GM20431 (cell line): Measurements from ENCODE around the gene AOPEP.
"Not testable (repeated sequence)": the region's sequence is repeated elsewhere in the genome, so short reads cannot be mapped to it uniquely, and the experiment has no call there.

Experiments
- in situ Hi-C: fragments of 300-500 bp; cut with MseI, MboI; formaldehyde crosslinking; loops from one replicate; pipeline ENCODE4 v1.15.0; 2020; ENCODE audit warnings: low sequenced_read_pairs; ENCODE audit not compliant: unreplicated experiment

AOPEP gene

DNA sequence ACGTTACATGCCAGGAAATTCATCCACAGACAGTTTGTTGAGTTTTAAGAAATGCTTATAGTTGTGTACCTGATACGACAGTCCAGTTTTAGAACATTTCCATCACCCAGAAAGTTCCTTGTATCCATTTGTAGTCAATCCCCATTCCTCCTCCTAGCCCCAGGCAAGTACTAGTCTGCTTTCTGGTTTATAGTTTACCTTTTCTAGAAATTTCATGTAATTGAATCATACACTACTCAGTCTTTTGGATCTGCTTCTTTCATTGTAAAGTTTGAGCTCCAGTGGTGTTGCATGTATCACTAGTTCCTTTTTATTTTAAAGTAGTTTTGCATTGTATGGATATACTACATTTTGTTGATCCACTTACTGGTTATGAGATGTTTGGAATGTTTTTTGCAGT, 291.2 kb downstream of the AOPEP start:
- in situ Hi-C loops = no loop called here

DNA sequence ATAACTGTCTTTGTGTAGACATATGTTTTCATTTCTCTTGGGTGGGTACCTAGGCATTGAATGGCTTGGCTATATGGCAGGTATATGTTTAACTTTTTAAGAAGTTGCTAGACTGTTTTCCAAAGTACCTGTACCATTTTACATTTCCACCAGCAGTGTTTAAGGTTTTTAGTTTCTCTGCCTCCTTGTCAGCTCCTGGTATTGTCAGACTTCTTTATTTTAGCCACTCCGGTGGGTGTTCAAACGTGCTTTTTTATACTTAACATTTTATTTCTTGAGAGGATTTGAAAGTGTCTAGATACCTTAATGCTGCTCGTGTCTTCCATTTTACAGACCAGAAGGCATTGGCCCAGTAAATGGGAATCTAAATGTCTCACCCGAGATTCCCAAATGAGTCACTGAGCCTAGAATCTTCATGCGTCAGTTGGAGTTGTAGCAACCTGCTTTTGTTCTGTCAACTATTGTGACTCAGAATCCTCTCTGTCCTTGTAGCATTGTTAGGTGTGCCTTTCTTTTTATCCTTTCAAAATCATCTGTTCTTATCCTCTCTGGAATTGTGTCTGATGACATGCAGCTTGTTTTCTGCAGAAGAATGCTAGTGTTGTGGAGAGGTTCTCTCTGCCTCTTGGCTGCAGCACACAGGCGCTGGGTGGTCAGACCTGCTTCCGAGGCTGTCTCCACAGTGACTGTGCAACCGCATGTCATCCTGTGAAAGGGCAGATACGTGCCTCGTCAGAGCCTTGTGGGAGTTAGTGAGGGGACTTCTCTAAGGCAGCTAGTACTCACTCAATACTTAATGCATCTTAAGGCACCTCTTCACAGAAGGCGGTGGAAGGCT, 291.8 kb downstream of the AOPEP start:
- in situ Hi-C loops = no loop called here

- in situ Hi-C loops = not testable (repeated sequence)
Observed at GRCh38 chr9:95020644-95021043, 294.1 kb downstream of the AOPEP start.

GRCh38 chr9:95021166-95021886, 294.8 kb downstream of the AOPEP start:
- in situ Hi-C loops = no loop called here

GRCh38 chr9:95022657-95023056, 296.2 kb downstream of the AOPEP start:
- in situ Hi-C loops = no loop called here

DNA sequence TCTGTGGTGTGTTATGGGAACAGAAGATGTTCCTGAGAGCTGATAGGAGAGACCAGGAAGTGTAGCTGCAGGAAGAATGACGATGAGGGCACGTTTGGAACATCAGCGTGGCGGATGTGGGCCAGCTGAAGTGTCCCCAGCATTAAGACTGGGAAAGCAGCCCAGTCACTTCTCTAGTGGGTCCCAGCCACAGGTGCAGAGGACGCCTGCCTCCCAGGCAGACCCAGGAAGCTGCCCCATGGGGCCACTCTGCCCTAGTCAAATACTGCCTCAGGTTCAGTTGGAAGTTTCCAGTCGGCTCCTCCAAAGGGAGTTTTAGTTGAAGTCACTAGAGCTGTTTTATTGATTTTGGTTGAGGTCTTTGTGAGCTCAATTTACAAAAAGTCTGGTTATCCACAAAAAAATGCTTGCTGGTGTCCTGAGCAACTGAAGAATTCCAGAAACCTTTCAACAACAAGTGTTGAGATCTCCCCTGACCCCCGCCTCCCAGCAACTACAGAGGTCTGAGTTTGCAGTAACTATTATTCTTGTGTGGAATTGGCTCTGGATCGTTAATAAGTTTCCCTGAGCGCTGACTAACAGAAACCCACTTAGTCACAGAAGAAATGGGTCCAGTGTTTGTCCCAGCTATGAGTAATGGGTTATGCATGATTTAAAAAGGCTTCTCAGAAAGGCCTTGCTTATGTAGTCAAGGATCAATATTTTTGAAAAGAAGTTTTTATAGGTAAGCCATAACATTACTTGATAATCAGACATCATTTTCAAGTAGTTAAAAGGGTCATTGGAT, 296.9 kb downstream of the AOPEP start:
- in situ Hi-C loops = no loop called here

GRCh38 chr9:95024097-95024671, 297.7 kb downstream of the AOPEP start:
- in situ Hi-C loops = no loop called here

DNA sequence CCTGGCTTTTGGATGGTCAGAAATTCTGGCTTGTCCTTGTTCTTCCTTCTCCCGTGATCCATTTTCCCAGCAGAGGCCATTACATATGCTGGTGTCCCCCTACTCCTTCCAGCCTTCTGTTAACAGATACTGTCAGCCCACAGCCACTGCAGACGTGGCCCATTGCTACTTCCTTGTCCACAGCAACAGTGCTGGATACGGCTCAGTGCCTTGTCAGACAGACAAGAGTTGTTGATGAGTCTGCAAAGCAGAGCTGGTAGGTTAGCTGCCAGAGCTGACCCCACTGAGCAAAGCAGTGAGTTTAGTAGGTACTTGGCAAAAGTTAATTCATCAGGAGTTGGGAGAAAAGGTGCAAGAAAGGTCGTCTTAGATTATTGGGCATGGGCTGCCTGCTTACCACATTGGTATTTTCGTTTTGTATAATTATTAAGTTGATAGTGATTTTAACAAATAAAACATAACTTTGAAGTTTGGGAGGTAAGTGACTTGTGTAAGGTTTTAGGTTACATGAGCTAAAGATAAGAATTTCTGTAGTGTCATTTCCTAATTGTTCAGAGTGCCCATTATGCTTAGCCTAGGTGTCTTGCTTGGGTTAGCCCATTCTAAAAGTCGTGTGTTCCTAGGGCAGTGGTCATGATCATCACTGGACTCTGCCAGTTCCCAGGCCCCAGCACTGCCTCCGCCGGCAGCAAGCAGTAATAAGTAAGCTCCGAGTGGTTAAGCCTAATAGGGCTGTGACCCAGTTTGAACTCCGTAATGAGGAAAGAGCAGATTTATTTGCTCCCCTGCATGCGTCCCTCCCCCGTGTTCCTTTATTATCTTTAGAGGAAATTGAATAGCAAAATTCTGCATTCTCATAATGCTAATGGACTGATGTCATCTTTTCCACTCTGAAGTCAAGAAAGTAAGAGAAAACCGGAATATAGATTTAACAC, 299.0 kb downstream of the AOPEP start:
- in situ Hi-C loops = no loop called here

DNA sequence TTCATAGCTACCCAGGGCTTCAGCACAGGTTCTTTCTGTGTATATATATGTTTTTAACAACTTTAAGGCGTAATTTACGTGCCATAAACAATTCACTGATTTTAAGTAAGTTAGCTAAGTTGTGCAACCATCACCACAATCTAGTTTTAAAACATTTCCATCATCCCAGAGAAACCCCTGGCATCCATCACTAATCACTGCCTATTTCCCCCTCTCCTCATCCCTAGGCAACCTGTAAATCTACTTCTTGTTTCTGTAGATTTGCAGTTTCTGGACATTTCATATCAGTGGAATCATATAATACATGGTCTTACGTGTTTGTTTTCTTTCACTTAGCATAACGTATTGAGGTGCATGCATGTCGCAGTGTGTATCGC, 299.6 kb downstream of the AOPEP start:
- in situ Hi-C loops = no loop called here

DNA sequence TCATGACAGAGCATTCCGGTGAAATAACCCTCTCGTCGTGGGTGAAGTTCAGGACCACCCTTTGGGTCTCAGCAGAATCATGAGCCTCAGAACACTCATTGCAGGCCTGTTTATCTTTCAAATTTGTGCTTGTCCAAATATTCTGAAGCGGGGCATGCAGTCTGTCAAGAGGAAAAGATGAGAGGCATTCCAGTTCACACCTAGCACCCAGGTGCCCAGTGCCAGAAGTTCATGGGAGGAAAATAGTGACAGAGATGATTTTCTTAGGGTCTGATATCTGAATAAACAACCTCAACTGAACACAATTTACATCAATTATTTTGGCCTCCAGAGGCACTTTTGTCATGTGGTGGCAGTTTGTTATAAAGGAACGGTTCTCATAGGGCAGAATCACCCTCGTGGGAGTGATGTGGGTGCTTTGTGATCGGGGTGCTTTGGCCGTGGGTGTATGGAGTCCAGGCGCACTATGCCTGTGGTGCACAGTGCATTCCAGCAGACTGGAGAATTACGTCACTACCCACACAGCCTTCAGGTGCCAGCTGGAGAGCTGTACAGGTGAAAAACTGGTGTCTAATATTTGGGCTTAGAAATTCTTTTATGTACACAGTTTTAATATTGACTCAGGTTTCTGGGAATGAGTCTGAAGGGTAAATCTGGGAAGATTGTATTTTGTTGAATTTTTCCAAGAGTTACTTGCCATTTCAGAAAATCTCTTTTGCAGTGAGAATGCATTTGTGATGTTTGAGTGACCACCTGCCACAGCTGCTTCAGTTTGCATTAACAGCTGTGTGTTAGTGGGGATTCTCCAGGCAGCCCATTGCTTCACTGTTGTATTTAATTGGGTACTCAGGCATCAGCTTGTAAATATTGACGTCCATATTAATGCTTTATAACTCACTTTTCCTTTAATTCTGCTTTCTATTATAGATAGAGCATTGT, 301.7 kb downstream of the AOPEP start:
- in situ Hi-C loops = no loop called here

DNA sequence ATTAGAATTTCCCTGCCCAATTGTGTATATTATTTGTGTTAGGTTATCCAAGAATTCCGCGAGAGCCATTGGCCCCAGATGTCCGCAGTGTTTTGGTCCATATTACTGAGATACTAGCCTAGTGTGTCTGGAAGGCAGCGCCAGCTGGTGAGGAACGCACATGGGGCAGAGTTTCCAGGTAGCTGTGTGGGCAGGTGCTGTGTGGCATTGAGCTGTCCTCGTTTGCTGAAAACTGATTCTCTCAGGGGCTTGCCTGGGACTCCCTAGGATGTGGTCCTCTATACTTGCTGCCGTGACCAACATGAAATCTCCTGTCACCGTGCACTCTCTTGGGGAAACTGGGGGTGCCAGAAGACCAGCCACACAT, 302.3 kb downstream of the AOPEP start:
- in situ Hi-C loops = no loop called here

DNA sequence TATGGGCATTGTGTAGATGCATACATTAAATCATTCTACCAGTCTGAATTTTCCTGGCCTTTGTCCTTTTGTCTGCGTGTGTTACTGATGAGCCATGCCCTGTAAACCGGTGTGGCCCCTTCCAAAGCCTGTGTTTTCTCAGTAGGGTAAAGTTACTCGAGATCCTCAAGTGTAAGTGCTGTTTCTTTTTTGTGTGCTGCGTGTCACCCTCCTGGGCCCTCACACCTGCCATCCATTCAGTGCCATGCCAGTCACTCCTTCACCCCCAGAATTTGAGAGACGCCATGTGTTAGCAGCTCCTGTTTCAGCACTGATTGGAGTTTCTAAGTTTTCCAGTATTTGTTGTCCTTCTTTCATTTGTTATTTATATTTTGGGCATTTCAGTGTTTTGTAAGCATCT, 302.8 kb downstream of the AOPEP start:
- in situ Hi-C loops = no loop called here

DNA sequence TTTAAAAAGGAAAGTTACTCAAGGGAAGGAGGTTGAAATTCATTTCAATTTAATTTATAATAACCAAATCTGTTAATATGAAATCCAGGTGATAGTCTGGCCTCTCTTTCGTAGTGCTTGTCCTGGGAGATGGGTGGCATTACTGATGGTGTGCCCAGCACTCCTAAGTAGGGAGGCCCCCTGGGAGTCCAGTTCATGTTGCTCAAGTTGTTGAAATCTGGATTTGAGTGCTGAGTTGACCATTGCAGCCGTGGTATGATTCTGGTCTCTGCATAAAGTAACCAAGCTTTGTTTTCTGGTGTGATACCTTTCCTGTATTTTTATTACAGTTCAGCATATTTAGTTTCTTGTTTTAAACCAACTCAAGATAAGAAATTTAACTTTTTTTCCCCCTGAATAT, 303.2 kb downstream of the AOPEP start:
- in situ Hi-C loops = no loop called here

DNA sequence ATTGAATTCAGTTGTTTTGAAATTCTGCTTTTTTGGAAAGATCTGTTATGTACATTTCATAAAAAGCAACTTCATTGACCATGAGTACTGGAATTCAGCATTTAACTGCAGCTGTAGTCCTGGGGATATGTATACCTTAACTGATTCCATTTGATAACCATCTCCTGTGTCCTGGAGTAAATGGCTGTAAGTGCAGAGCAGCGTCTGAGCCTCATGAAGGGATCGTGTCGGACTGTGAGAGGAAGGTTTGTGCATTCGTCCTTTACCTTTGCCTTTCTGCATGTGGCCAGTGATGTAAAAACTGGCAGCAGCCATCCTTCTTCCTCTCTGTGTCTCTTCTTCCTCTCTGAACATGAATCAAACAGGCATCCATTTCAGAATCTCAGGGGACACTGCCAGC, 303.8 kb downstream of the AOPEP start:
- in situ Hi-C loops = no loop called here

GRCh38 chr9:95030920-95031642, 304.6 kb downstream of the AOPEP start:
- in situ Hi-C loops = no loop called here

DNA sequence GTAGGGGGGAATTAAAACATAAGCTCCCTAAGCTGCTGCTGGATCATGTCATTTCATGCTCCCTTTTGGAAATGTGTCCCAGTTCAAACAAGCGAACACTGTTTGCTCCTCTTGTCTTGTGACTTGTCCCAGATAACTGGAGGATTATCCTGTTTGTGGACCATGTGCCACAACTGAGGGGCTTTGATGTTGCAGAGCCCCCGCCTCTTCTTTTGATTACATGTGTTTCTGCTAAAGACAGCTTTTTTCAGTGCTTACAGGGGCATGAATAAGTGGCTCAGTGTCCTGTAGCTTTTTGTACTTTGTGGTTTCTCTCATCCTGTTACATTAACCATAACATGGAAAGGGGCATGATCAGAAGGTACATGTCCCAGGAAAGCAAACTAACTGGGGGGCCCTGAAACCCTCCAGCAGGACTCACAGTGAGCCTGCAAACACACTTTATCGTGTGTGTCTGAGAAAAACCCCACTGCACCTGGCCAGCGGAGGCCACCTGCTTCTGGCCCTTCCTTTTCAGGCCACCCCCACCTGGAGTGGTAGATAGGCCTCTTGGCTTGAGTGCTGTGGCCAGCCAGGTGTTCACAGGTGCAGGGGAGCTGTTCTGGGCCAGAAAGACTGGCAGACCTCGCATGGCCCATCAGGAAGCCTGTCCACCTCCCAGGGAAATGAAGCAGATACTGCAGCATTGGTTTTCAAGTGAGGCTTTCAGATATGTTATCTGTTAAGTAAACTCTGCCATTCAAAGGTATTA, 305.4 kb downstream of the AOPEP start:
- in situ Hi-C loops = no loop called here
